Measurements from ENCODE around the gene MLST8. TPM values are rescaled to one million over a fixed set of nuclear protein-coding genes. Genes with fewer than 3 reads are reported as not detected.
A peak's percentile ranks its signal among the peaks of the same experiment; 100 is the strongest.
"Not testable (repeated sequence)": the region's sequence is repeated elsewhere in the genome, so short reads cannot be mapped to it uniquely, and the experiment has no call there.

The MLST8 gene
- total RNA-seq, 2 experiments from 2014 or later: 35.9 to 36.4 TPM

DNA sequence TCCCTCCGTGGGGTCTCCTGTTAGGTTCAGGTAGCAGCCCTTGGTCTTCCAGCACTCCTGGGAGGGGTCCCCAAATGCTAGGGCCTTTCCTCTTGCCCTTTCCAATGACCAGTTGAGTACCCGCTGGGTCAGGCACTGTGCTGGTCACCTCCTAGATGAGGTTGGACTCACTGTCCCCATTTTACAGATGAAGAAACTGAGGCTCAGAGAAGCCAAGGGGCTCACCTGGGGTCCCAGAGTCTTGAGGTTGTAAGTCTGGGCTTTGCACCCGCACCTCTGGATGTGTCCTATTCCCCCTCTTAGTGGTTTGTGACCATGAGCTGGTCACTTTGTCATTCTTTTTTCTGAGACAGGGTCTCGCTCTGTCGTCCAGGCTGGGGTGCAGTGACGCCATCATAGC, 7.5 kb upstream of the MLST8 start:
- peaks cover 43% of the 10 kb centered on the region for H3K27me3 Mint-ChIP-seq
- POLR2A ChIA-PET: no interaction called here
- peaks cover 4% of the 10 kb centered on the region for H3K4me1 Mint-ChIP-seq
- CTCF ChIA-PET: interaction anchor here (1.0 kb wide), 1 partner anchor 40 kb away, joined by 3 read pairs; no protein-coding TSS in a partner anchor
- no peak overlapping the region for H3K27ac Mint-ChIP-seq
- no peaks in the 10 kb centered on the region for H3K36me3 Mint-ChIP-seq (ENCODE audit: low read depth)
- no peak for DNase-seq
- no peaks in the 10 kb centered on the region for H3K9me3 Mint-ChIP-seq
- H3K4me3 Mint-ChIP-seq: no peak overlapping the region

DNA sequence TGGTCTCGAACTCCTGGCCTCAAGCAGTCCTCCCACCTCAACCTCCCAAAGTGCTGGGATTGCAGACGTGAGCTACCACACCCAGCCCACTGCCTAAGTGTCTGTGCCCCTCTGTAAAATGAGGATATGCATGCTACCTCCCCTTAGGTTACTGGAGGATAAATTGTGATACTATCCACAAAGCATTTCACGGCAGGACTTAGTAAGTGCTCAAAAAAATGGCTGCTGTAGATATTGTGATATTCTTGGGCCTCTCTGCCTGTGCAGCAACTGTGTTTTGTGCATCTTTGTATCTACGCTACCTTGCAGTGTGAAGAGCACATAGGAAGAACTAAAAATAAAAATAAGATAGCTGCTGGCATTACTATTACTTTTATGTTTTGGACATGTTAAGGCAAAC, 7.0 kb upstream of the MLST8 start:
- no peaks in the 10 kb centered on the region for H3K36me3 Mint-ChIP-seq (ENCODE audit: low read depth)
- no peak overlapping the region for H3K4me3 Mint-ChIP-seq
- peaks cover 4% of the 10 kb centered on the region for H3K4me1 Mint-ChIP-seq
- no peaks in the 10 kb centered on the region for H3K9me3 Mint-ChIP-seq
- H3K27ac Mint-ChIP-seq: no peak overlapping the region
- peaks cover 43% of the 10 kb centered on the region for H3K27me3 Mint-ChIP-seq
- POLR2A ChIA-PET: no interaction called here
- CTCF ChIA-PET: no interaction called here
- DNase-seq: no peak

DNA sequence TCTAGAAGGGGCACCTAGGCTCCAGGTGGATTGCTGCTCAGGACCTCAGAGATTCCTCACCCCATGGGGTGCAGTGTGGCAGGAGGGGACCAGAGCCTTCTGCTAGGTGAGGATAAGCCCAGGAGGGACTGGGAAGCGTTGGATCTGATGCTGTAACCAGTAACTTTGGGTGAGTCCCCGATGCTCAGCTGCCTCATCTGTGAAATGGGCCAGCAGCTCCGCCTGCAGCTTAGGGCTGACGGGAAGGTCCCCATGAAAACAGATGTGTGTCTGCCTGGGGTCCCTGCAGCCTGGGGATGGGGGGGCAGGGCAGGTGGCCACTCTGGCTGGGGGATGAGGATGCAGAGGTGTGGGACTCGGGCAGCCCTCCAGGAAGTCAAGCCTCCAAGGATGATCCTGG, 6.2 kb upstream of the MLST8 start:
- peaks cover 9% of the 10 kb centered on the region for H3K4me1 Mint-ChIP-seq
- peaks cover 42% of the 10 kb centered on the region for H3K27me3 Mint-ChIP-seq
- ChIA-PET CTCF (no interaction called here), POLR2A (no interaction called here)
- H3K9me3 Mint-ChIP-seq: no peaks in the 10 kb centered on the region
- no peak overlapping the region for H3K4me3 Mint-ChIP-seq
- no peak for DNase-seq
- H3K36me3 Mint-ChIP-seq (ENCODE audit: low read depth): no peaks in the 10 kb centered on the region
- no peak overlapping the region for H3K27ac Mint-ChIP-seq

DNA sequence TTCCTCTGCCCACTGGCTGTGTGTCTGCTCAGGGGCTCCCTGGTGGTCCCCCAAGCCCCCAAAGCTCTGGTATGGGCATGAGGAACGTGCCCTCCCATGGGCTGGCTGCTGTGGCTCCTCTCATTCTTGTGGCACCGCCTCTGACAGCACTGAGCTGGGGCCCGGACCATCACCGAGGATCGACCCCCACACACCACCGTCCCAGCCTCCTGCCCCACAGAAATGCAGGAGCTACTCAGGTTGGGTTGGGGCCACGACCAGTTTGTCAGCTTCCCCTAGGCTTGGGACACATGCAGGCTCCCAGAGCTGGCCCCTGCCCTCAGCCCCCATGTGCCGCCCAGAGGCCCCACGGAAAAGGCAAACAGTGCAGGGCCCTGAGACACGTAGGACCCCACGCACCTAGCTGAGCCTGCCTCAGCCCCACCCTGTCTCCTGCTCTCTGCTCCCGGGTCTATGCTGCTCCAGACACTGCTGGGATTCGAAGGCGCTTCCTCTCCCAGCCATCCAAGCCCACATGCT, 5.6 kb upstream of the MLST8 start:
- Mint-ChIP-seq H3K27ac (no peak overlapping the region), H3K4me3 (no peak overlapping the region), H3K9me3 (no peaks in the 10 kb centered on the region), H3K36me3 (ENCODE audit: low read depth) (no peaks in the 10 kb centered on the region), H3K27me3 (peaks cover 36% of the 10 kb centered on the region), H3K4me1 (peaks cover 13% of the 10 kb centered on the region)
- ChIA-PET CTCF (interaction anchor here (0.8 kb wide), 1 partner anchor 23 kb away, joined by 3 read pairs; the partner anchor contains the start of gene E4F1), POLR2A (no interaction called here)
- DNase-seq: no peak

DNA sequence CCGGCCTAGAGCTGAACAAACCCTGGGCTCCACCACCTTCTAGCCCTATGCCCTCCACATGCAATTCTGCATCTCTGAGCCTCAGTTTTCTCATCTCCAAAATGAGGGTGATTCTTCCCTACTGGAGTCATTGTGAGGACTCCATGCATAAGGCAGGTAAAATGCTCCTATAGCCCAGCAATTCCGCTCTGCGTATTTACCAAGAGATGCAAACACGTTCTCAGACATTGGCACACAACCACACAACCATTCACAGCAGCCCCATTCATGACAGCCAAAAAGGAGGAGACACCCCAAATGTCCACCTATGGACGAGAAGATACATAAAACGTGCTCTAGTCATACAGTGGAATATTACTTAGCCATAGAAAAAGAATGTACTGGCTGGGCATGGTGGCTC, 4.9 kb upstream of the MLST8 start:
- ChIA-PET CTCF (interaction anchor here (0.8 kb wide), 1 partner anchor 23 kb away, joined by 3 read pairs; the partner anchor contains the start of gene E4F1), POLR2A (interaction anchor here (0.6 kb wide), 1 partner anchor 778 kb away, joined by 3 read pairs; no protein-coding TSS in a partner anchor)
- no peak overlapping the region for H3K4me3 Mint-ChIP-seq
- peaks cover 11% of the 10 kb centered on the region for H3K4me1 Mint-ChIP-seq
- H3K36me3 Mint-ChIP-seq (ENCODE audit: low read depth): no peaks in the 10 kb centered on the region
- peaks cover 30% of the 10 kb centered on the region for H3K27me3 Mint-ChIP-seq
- no peaks in the 10 kb centered on the region for H3K9me3 Mint-ChIP-seq
- no peak for DNase-seq
- H3K27ac Mint-ChIP-seq: no peak overlapping the region

DNA sequence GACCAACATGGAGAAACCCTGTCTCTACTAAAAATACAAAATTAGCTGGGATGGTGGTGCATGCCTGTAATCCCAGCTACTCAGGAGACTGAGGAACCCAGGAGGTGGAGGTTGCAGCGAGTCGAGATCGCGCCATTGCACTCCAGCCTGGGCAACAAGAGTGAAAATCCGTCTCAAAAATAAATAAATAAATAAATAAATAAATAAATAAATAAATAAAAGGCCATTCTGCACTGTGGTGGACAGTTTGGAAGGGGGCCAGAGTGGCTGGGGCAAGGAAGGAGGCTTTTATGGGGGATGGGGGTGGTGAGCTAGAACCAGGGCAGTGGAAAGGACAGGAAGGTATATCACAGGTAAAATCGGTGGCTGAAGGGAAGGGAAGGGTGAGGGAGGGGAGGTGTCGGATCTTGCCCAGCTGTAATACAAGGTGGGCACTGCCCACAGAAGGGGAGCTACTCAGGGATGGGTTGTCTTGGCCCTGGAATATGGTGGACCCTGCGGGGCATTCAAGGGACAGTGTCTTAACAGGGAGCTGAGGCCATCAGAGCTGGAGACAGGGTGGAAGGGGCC, 2.0 kb upstream of the MLST8 start:
- not testable (repeated sequence) for DNase-seq, H3K9me3 Mint-ChIP-seq
- POLR2A ChIA-PET: interaction anchor here (1.0 kb wide), 1 partner anchor 49 kb away, joined by 3 read pairs; no protein-coding TSS in a partner anchor
- Mint-ChIP-seq H3K36me3 (ENCODE audit: low read depth) (peaks cover 13% of the 10 kb centered on the region), H3K27me3 (peaks cover 14% of the 10 kb centered on the region), H3K4me1 (peaks cover 24% of the 10 kb centered on the region), H3K27ac (peak overlapping the region; percentile 31), H3K4me3 (peak overlapping the region; percentile 69)
- CTCF ChIA-PET: interaction anchor here (0.8 to 1.3 kb wide), 4 partner anchors 9 to 298 kb away, joined by 3 to 4 read pairs (median 4); no protein-coding TSS in a partner anchor

DNA sequence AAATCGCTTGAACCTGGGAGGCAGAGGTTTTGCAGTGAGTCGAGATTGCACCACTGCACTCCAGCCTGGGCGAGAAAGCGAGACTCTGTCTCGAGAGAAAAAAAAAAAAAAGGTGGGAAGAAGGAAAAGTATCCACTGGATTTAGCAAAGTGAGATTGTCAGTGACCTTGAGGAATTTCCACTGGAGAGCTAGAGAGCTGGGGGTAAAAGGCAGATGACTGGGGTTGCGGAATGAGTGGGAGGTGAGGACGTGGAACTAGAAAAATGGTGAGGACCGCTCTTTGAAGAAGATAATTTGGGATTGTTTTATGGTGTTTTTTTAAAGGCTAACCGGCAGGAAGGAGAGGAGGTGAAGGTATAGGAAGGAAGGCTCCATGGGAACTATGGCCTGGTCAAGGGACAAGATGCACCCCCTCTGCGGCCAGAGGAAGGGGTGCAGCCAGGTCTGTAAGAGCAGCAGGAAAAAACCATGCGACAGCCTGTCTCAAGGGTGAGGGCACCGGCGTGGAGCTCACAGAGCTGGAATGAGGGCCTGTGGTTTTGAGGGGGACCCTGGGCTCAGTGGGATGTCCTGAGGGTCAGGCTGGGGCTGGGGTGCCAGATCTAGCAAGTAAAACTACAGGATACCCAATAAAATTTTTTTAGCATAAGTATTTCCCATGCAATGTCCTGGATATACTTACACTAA, 694 bp upstream of the MLST8 start:
- no peaks in the 10 kb centered on the region for H3K9me3 Mint-ChIP-seq
- peaks cover 7% of the 10 kb centered on the region for H3K27me3 Mint-ChIP-seq
- H3K36me3 Mint-ChIP-seq (ENCODE audit: low read depth): peaks cover 15% of the 10 kb centered on the region
- DNase-seq: no peak
- CTCF ChIA-PET: interaction anchor here (0.6 kb wide), 1 partner anchor 1774 kb away, joined by 3 read pairs; no protein-coding TSS in a partner anchor
- H3K4me1 Mint-ChIP-seq: peaks cover 24% of the 10 kb centered on the region
- peak overlapping the region; percentile 71 for H3K27ac Mint-ChIP-seq
- H3K4me3 Mint-ChIP-seq: peak overlapping the region; percentile 69
- POLR2A ChIA-PET: no interaction called here

DNA sequence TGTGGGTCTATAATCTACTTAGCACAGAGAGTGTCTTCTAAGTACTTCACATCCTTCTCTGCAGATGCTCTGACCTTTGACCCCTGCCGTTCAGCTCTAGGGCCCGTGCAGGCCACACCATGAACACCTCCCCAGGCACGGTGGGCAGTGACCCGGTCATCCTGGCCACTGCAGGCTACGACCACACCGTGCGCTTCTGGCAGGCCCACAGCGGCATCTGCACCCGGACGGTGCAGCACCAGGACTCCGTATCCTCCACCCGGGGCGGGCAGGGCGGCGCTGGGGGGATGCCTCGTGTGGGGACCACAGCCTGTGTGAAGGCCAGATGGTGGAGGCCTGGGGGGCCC, 686 bp downstream of the MLST8 start:
- H3K9me3 Mint-ChIP-seq: no peaks in the 10 kb centered on the region
- peaks cover 24% of the 10 kb centered on the region for H3K4me1 Mint-ChIP-seq
- ChIA-PET CTCF (interaction anchor here (1.4 kb wide), 1 partner anchor 9 kb away, joined by 3 read pairs; the partner anchor contains the start of gene PGP), POLR2A (no interaction called here)
- DNase-seq: no peak
- peaks cover 15% of the 10 kb centered on the region for H3K36me3 Mint-ChIP-seq (ENCODE audit: low read depth)
- H3K4me3 Mint-ChIP-seq: peak overlapping the region; percentile 76
- H3K27ac Mint-ChIP-seq: peak overlapping the region; percentile 84
- peaks cover 4% of the 10 kb centered on the region for H3K27me3 Mint-ChIP-seq

DNA sequence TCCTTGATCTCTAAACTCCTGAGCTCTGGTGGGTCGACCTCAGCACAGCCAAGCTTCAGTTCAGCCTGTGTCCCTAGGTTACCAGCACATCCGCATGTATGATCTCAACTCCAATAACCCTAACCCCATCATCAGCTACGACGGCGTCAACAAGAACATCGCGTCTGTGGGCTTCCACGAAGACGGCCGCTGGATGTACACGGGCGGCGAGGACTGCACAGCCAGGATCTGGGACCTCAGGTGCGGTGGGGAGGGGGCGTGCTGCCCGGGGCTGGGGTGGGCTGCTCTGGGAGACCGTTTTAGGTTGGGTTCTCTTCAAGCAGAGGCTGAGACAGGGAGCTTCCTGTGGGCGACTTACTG, 1.1 kb downstream of the MLST8 start:
- Mint-ChIP-seq H3K36me3 (ENCODE audit: low read depth) (peaks cover 15% of the 10 kb centered on the region), H3K27me3 (peaks cover 4% of the 10 kb centered on the region), H3K9me3 (no peaks in the 10 kb centered on the region), H3K4me3 (peak overlapping the region; percentile 76), H3K4me1 (peaks cover 24% of the 10 kb centered on the region), H3K27ac (peak overlapping the region; percentile 84)
- no peak for DNase-seq
- POLR2A ChIA-PET: no interaction called here
- CTCF ChIA-PET: interaction anchor here (0.6 to 1.4 kb wide), 2 partner anchors 9 to 41 kb away, joined by 3 read pairs; partner anchors contain the start of gene PGP

DNA sequence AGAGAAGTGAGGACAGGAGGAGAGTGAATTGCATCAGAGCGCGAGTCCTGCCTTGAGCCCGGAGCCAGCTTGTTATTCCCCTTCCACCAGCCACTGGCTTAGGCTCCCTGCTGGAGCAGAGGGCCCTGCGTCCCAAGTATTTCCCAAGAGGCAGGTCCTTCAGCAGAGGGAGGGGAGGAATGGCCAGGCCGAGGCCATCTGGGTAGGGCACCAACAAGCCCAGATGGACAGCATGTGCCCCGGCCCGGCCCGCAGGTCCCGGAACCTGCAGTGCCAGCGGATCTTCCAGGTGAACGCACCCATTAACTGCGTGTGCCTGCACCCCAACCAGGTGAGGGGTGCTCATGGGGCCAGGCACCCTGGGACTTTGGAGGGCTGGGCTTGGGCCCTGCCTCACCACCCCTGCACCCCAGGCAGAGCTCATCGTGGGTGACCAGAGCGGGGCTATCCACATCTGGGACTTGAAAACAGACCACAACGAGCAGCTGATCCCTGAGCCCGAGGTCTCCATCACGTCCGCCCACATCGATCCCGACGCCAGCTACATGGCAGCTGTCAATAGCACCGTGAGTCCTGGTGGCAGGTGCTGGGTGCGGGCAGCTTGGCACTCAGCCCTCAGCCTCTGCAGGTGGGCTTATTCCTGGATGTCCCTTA, 1.7 kb downstream of the MLST8 start:
- peaks cover 15% of the 10 kb centered on the region for H3K36me3 Mint-ChIP-seq (ENCODE audit: low read depth)
- peaks cover 26% of the 10 kb centered on the region for H3K4me1 Mint-ChIP-seq
- H3K4me3 Mint-ChIP-seq: peak overlapping the region; percentile 76
- H3K9me3 Mint-ChIP-seq: no peaks in the 10 kb centered on the region
- no peak for DNase-seq
- CTCF ChIA-PET: interaction anchor here (0.6 kb wide), 1 partner anchor 40 kb away, joined by 3 read pairs; no protein-coding TSS in a partner anchor
- POLR2A ChIA-PET: no interaction called here
- peak overlapping the region; percentile 19 for H3K27ac Mint-ChIP-seq
- H3K27me3 Mint-ChIP-seq: peaks cover 3% of the 10 kb centered on the region

DNA sequence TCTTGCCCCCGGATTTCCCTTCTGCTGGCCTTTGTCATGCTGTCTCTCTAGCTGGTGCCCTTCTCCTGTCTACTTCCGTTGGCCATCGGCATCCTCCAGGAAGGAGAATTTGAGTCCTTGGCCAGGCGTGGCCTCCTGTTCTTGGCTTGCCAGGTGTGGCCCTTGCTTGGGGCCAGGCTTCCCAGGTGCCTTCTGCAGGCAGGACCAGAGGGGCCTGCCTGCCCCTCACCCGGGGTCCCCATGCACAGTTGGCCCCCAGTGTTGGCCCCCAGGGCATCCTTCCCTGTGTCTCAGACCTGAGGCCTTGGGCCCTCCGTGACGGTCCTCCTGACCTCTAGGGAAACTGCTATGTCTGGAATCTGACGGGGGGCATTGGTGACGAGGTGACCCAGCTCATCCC, 2.6 kb downstream of the MLST8 start:
- CTCF ChIA-PET: interaction anchor here (0.6 kb wide), 1 partner anchor 323 kb away, joined by 4 read pairs; no protein-coding TSS in a partner anchor
- Mint-ChIP-seq H3K4me1 (peaks cover 36% of the 10 kb centered on the region), H3K9me3 (no peaks in the 10 kb centered on the region), H3K4me3 (peak overlapping the region; percentile 58), H3K36me3 (ENCODE audit: low read depth) (peaks cover 16% of the 10 kb centered on the region), H3K27ac (no peak overlapping the region), H3K27me3 (no peaks in the 10 kb centered on the region)
- DNase-seq: no peak
- POLR2A ChIA-PET: no interaction called here

DNA sequence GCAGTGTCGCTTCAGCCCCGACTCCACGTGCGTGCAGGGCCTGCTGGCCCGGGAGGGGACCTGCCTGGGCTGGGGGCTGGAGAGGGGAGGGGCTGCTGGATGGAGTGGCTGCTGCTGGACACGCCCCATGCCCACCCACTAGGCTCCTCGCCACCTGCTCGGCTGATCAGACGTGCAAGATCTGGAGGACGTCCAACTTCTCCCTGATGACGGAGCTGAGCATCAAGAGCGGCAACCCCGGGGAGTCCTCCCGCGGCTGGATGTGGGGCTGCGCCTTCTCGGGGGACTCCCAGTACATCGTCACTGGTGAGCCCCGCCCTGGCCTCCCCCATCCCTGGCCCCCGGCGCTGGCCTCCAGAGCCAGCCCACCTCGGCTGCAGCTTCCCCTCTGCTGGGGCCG, 3.1 kb downstream of the MLST8 start:
- Mint-ChIP-seq H3K4me1 (peaks cover 40% of the 10 kb centered on the region), H3K9me3 (no peaks in the 10 kb centered on the region)
- POLR2A ChIA-PET: no interaction called here

DNA sequence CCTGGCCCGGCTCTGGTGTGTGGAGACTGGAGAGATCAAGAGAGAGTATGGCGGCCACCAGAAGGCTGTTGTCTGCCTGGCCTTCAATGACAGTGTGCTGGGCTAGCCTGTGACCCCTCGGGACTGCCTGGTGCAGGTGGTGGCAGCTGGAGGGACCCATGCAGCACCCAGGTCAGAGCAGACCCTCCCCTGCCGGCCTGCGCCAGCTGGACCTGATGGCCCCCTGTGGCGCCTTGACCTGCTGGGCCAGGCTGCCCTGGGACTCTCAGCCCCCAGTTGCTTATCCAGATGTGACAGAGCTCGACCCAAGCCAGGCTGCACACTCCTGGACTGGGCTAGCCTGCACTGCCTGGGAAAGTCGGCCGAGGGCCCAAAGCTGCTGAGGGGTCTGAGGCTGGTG, 3.5 kb downstream of the MLST8 start:
- POLR2A ChIA-PET: no interaction called here
- H3K4me1 Mint-ChIP-seq: peaks cover 40% of the 10 kb centered on the region
- peaks cover 20% of the 10 kb centered on the region for H3K36me3 Mint-ChIP-seq (ENCODE audit: low read depth)
- no peaks in the 10 kb centered on the region for H3K27me3 Mint-ChIP-seq
- CTCF ChIA-PET: no interaction called here
- H3K4me3 Mint-ChIP-seq: no peak overlapping the region
- DNase-seq: no peak
- no peak overlapping the region for H3K27ac Mint-ChIP-seq
- H3K9me3 Mint-ChIP-seq: no peaks in the 10 kb centered on the region

More for the DNA sequence above, 3.1 kb downstream of the MLST8 start:
- DNase-seq: no peak
- Mint-ChIP-seq H3K36me3 (ENCODE audit: low read depth) (peaks cover 18% of the 10 kb centered on the region), H3K4me3 (no peak overlapping the region), H3K27ac (no peak overlapping the region), H3K27me3 (no peaks in the 10 kb centered on the region)
- CTCF ChIA-PET: interaction anchor here (0.6 kb wide), 1 partner anchor 323 kb away, joined by 4 read pairs; no protein-coding TSS in a partner anchor
